ENCODE data around the gene C6orf136. TPM values are rescaled to one million over a fixed set of nuclear protein-coding genes. Genes with fewer than 3 reads are reported as not detected.

C6orf136 gene
- total and polyA plus RNA-seq, 10 of the 15 experiments (the other 5 are each of a cell fraction or from before 2014, with no cell fraction given): 5.2 to 24.1 (median 14.9) TPM

- TF ChIP-seq ZBTB4 (CRISPR knock-in tag; IDR thresholded peaks at IDR 0.05) (no peak), IKZF1 (conservative IDR thresholded peaks at IDR 0.05) (peak; percentile 95), PKNOX1 (IDR thresholded peaks at IDR 0.05) (0 out of 2 replicates have a peak, but pooled peaks have one; percentile 24), E2F8 (IDR thresholded peaks at IDR 0.05; ENCODE audit: low read depth, partially characterized antibody) (peak; percentile 84), SPI1 (IDR thresholded peaks at IDR 0.05; ENCODE audit: borderline replicate concordance, insufficient read depth, low read depth, low read length) (peak; percentile 60; the same call in 1 of the 2 replicates), RELB (IDR thresholded peaks at IDR 0.05; ENCODE audit: low read depth) (peak; percentile 65), NFXL1 (IDR thresholded peaks at IDR 0.05; ENCODE audit: borderline replicate concordance) (no peak), NFYA (IDR thresholded peaks at IDR 0.05; ENCODE audit: borderline replicate concordance, low read depth, low read length) (no peak), NR2C1 (IDR thresholded peaks at IDR 0.05) (peak; percentile 61), YY1 (IDR thresholded peaks at IDR 0.05; ENCODE audit: low read depth, low read length) (peak; percentile 63), HDGF (IDR thresholded peaks at IDR 0.05) (0 out of 2 replicates have a peak, but pooled peaks have one; percentile 75), IKZF2 (IDR thresholded peaks at IDR 0.05) (peak; percentile 65 to 74), CREB1 (IDR thresholded peaks at IDR 0.05; ENCODE audit: low read depth) (no peak), SREBF1 (IDR thresholded peaks at IDR 0.05; ENCODE audit: low read length) (no peak)
Observed at GRCh38 chr6:30682143-30683117, 35.5 kb downstream of the C6orf136 start (continued).
